Measurements from ENCODE around the gene LIX1. TPM values are rescaled to one million over a fixed set of nuclear protein-coding genes. Genes with fewer than 3 reads are reported as not detected.

LIX1 gene
- total RNA-seq, 1 donor, result not detected

DNA sequence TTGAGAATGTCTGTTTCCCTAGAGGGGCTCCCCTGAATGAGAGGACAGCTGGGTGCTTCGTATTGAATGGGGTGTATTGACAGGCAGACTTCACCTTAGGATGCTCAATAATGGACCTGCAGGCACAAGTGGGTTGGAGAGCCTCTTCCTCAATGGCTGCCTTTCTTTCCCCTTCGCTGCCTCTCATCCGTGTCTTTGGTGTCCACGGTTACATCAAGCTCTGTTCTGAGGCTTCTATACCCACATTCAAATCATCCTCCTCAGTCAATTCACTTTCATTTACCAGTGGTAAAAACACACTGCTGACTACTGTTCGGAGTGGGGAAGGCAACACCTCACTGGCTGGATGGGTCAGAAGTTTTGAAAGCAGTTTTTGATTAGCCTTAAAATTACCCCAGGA is 20.6 kb downstream of the LIX1 start:
- TF ChIP-seq, protein P1, sequence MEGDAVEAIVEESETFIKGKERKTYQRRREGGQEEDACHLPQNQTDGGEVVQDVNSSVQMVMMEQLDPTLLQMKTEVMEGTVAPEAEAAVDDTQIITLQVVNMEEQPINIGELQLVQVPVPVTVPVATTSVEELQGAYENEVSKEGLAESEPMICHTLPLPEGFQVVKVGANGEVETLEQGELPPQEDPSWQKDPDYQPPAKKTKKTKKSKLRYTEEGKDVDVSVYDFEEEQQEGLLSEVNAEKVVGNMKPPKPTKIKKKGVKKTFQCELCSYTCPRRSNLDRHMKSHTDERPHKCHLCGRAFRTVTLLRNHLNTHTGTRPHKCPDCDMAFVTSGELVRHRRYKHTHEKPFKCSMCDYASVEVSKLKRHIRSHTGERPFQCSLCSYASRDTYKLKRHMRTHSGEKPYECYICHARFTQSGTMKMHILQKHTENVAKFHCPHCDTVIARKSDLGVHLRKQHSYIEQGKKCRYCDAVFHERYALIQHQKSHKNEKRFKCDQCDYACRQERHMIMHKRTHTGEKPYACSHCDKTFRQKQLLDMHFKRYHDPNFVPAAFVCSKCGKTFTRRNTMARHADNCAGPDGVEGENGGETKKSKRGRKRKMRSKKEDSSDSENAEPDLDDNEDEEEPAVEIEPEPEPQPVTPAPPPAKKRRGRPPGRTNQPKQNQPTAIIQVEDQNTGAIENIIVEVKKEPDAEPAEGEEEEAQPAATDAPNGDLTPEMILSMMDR (IDR thresholded peaks at IDR 0.05; ENCODE audit: insufficient read depth, low read length), result no peak
- DNase-seq (ENCODE audit: low read depth), result no peak
- no peak overlapping the region for H3K4me3 ChIP-seq (ENCODE audit: low read depth, low read length)

DNA sequence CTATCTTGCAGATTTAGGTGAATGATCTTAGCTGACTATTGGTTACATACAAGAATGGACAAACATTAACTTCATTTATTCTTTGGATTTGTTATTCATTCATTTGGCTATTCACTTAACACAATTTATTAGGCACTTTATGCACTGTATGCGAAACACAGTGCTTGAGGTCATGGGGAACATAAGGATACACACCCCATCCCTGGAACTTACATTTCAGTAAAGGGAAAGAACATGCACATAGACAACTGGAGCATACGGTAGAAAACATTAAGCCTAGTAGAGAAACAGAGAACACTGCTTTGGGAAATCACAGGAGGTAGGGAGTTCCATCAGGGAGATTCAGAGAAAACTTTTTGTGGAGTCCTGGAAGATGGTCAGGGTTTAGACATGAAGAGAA is 22.2 kb downstream of the LIX1 start:
- TF ChIP-seq, protein P1 (IDR thresholded peaks at IDR 0.05; ENCODE audit: insufficient read depth, low read length), result no peak
- no peak for DNase-seq (ENCODE audit: low read depth)
- no peak overlapping the region for H3K4me3 ChIP-seq (ENCODE audit: low read depth, low read length)

DNA sequence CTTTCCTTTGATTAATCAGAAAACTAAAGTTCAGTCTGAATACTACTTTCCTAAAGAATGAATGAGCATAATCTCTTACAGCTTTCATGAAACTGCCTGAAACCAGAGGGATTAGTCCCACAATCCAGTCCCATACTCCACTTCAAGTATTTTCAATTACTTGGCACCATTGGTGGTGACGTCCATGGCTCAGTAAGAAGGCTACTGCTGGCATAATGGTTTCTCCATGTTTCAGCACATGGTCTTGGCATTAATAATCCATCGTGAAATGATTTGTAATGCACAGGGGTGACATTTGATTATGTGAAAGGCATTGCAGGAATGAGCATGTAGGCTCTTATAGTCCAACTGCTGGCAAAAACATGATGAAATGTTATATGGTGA is 23.4 kb downstream of the LIX1 start:
- TF ChIP-seq, protein P1 (IDR thresholded peaks at IDR 0.05; ENCODE audit: insufficient read depth, low read length), result no peak
- H3K4me3 ChIP-seq (ENCODE audit: low read depth, low read length), result no peak overlapping the region
- no peak for DNase-seq (ENCODE audit: low read depth)

DNA sequence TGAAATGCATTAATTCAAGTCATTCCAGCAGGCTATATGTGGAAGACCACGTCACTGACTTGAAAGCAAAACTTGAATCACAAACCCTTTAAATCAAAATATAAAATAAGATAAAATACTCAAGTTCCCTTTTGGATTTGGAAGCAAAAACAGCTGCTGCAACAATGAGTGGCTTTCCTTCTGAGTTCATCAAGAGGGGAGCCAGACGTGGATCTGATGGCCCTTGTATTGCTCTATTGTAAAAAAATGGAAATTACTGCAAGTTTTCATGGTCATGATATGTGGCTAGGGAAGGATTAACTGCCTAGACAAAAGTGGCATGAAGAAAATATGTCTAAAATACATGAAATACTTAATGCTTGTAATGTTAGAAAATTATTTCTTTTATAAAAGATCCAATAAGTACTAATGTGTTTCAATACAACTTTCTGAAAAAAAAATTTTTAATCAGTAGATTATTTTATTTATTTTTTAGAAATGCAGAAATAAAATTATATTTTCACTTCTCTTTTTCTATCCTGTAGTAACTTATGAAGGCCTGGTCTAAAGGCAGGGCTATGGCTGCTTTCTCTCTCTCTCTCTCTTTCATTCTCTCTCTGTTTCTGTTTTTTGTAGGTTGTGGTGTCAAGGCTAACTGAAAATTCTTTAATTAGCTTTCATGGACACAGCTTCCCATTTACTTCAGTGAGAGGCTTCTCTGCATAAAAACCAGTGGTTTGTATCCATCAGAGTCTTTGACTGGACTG is 24.0 kb downstream of the LIX1 start:
- no peak for DNase-seq (ENCODE audit: low read depth)
- TF ChIP-seq, protein P1 (IDR thresholded peaks at IDR 0.05; ENCODE audit: insufficient read depth, low read length), result no peak
- no peak overlapping the region for H3K4me3 ChIP-seq (ENCODE audit: low read depth, low read length)

DNA sequence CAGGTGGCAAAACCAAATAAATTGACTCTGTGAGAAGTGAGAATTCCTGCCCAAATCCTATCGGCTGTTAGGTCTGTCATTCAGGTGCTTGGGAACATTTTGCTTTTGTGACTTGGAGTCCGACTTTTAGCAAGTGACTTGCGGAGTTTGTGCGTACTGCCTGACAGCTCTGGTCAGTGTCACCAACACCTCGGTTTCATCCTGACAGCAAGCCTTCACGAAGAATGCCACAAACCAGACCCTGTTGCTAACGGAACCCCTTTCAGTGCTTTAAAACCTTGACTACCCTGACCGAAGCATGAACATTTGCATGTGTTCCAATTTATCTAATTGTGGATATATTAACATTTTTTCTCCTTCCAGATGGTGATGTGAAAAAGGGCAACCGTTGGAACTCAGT is 26.5 kb downstream of the LIX1 start:
- no peak overlapping the region for H3K4me3 ChIP-seq (ENCODE audit: low read depth, low read length)
- DNase-seq (ENCODE audit: low read depth), result no peak
- TF ChIP-seq, protein P1 (IDR thresholded peaks at IDR 0.05; ENCODE audit: insufficient read depth, low read length), result no peak

DNA sequence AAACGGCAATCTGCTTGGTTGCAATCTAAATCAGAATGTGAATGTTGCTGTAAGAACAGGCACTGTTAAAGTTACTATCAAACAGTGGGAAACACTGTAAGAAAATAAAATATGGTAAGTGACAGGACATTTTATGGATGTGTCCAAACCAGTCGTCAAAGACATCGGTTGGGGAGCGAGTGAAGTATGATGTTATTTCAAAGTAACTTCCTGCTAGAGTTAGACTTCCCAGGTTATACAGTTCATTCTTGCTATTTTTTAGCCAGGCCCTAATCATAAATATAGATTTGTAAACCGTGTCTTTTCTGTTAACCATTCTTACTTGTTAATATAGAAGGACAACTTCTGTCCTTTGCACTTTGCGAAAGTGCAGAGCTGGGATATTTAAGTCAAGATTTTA is 30.2 kb downstream of the LIX1 start:
- H3K4me3 ChIP-seq (ENCODE audit: low read depth, low read length), result no peak overlapping the region
- TF ChIP-seq, protein P1 (IDR thresholded peaks at IDR 0.05; ENCODE audit: insufficient read depth, low read length), result no peak
- DNase-seq (ENCODE audit: low read depth), result no peak

DNA sequence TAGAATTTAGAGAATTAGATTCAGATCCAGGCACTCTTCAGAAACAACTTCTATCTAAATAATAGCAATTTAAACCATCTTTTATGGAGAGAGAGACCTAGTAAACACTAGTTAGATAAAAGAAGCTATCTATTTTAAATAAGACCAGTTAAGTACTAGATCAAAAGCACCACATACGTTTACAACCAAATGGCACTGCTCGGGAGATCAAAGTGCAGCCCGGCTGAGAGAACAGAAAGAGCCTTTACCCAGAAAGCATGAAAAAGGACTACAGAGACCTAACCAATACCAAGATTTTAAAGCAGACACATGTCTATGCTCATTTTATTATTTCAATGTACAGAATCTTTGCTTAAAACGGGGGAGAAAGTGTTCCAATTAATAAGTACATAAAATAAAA is 30.8 kb downstream of the LIX1 start:
- no peak overlapping the region for H3K4me3 ChIP-seq (ENCODE audit: low read depth, low read length)
- DNase-seq (ENCODE audit: low read depth), result no peak
- TF ChIP-seq, protein P1 (IDR thresholded peaks at IDR 0.05; ENCODE audit: insufficient read depth, low read length), result no peak

Data from fibroblast of the aortic adventitia (primary cell).